GDM1 (cell line): ENCODE measurements around the gene RECQL5.
"Not testable (repeated sequence)": the region's sequence is repeated elsewhere in the genome, so short reads cannot be mapped to it uniquely, and the experiment has no call there.

ENCODE experiments used
- DNase-seq: peaks from one replicate; lab custom pipeline; 2025; lab: John Stamatoyannopoulos, UW

Gene RECQL5

GRCh38 chr17:75616521-75617122 lies 50.3 kb downstream of the RECQL5 start:
- DNase-seq: no peak

- DNase-seq: no peak
Measured at GRCh38 chr17:75615301-75615700, 51.7 kb downstream of the RECQL5 start.

GRCh38 chr17:75614556-75615270 lies 52.2 kb downstream of the RECQL5 start:
- no peak for DNase-seq

GRCh38 chr17:75614006-75614405 lies 52.9 kb downstream of the RECQL5 start:
- DNase-seq: no peak

- no peak for DNase-seq
Measured at GRCh38 chr17:75612906-75613626, 53.9 kb downstream of the RECQL5 start.

- DNase-seq: no peak
Measured at GRCh38 chr17:75611851-75612429, 55.0 kb downstream of the RECQL5 start.

GRCh38 chr17:75610103-75610984 lies 56.6 kb downstream of the RECQL5 start:
- DNase-seq: no peak

GRCh38 chr17:75607086-75607485 lies 59.9 kb downstream of the RECQL5 start:
- no peak for DNase-seq

- no peak for DNase-seq
Measured at GRCh38 chr17:75605790-75606189, 61.2 kb downstream of the RECQL5 start.

GRCh38 chr17:75604034-75604695 lies 62.8 kb downstream of the RECQL5 start:
- DNase-seq: no peak

GRCh38 chr17:75603123-75603522 lies 63.8 kb downstream of the RECQL5 start:
- DNase-seq: no peak

GRCh38 chr17:75602644-75603043 lies 64.3 kb downstream of the RECQL5 start:
- no peak for DNase-seq

- DNase-seq: peak; percentile 28
Measured at GRCh38 chr17:75601057-75601987, 65.6 kb downstream of the RECQL5 start.

- no peak for DNase-seq
Measured at GRCh38 chr17:75596320-75597087, 70.5 kb downstream of the RECQL5 start.

GRCh38 chr17:75595920-75596313 lies 71.0 kb downstream of the RECQL5 start:
- DNase-seq: no peak

- no peak for DNase-seq
Measured at GRCh38 chr17:75595284-75595919, 71.6 kb downstream of the RECQL5 start.

GRCh38 chr17:75594499-75595283 lies 72.3 kb downstream of the RECQL5 start:
- no peak for DNase-seq

- DNase-seq: not testable (repeated sequence)
Measured at GRCh38 chr17:75593430-75593829, 73.5 kb downstream of the RECQL5 start.
